ENCODE results near the gene ARHGAP18. TPM values are rescaled to one million over a fixed set of nuclear protein-coding genes. Genes with fewer than 3 reads are reported as not detected.

ARHGAP18 gene, protein sequence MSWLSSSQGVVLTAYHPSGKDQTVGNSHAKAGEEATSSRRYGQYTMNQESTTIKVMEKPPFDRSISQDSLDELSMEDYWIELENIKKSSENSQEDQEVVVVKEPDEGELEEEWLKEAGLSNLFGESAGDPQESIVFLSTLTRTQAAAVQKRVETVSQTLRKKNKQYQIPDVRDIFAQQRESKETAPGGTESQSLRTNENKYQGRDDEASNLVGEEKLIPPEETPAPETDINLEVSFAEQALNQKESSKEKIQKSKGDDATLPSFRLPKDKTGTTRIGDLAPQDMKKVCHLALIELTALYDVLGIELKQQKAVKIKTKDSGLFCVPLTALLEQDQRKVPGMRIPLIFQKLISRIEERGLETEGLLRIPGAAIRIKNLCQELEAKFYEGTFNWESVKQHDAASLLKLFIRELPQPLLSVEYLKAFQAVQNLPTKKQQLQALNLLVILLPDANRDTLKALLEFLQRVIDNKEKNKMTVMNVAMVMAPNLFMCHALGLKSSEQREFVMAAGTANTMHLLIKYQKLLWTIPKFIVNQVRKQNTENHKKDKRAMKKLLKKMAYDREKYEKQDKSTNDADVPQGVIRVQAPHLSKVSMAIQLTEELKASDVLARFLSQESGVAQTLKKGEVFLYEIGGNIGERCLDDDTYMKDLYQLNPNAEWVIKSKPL
- total RNA-seq (2022; extraction: Qiagen RNA extraction) = 4.0 to 6.3 TPM (median 5.2 TPM) in 5 replicates

DNA sequence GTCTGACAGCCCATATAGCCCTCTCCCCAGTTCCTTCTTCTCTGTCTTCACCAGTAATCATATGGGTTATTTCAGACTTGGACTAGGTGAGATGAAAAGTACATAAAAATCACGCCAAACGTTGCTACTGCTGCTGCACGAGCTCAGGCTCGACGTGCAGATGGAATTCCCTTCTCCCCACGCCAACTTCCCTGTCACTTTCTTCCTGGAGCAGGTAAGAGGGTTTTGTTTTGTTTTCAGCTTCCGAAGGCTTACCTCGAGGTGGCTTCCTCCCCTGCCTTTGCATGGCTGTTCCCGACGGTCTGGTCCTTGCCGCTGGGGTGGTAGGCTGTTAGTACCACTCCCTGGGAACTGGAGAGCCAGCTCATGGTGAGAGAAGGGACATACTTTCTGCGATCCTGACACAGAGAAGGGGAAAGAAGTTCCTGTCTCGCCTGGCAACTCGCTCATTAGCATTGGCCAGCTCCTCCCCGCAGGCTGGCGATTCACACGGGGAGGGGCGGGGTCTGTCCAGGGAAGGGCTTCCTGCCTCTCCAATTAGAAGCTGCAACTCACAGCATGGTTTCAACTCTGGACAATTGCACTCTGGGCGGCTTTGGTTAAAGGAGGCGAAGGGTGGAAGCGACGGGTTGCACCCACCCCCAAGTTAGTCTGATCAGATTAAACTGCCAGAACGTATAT lies at the start of gene ARHGAP18:
TSS of gene ARHGAP18 (minus strand) at position 409 of the 681 bp plus-strand sequence. CDS start at position 368, 41 bp downstream.

Other genes starting within 250 kb of the ARHGAP18 start
- not detected in 5 replicates for gene TMEM244, start 151.1 kb upstream of the ARHGAP18 start, total RNA-seq (2022; extraction: Qiagen RNA extraction)